SH-SY5Y (cell line): ENCODE measurements around the gene C10orf90.

Source experiments
- GATA2 ChIP-seq: IDR thresholded peaks from 2 replicates; pipeline ENCODE4 v1.6.1; 2011; ENCODE audit warnings: mild to moderate bottlenecking, low read depth, low read length
- GATA3 ChIP-seq: IDR thresholded peaks from 2 replicates; pipeline ENCODE4 v1.6.1; 2011; ENCODE audit warnings: low read depth, mild to moderate bottlenecking, low read length, moderate library complexity

DNA sequence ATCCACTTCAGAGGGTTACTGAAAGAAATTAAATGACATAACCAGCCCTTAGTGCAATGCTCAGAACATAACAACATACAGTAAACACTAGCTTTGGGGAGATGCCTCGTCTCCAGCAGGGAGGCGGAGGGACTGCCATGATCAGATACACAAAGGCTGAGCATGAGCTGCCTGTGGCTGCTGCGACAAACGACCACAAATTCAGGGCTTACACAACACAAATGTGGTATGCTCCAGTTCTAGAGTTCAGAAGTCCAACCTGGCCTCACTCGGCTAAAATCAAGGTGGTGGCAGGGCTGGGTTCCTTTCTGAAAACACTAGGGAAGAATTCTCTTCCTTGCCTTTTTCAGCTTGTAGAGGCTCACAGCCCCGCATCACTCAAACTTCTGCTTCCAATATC lies 154.0 kb downstream of the C10orf90 start:
- TF ChIP-seq GATA2 (no peak), GATA3 (no peak)
